Activated CD8-positive, alpha-beta memory T cell treated with anti-CD3 and anti-CD28 coated beads, Interleukin-2, amount 50 U/mL, for 1 hour (primary cell): ENCODE results near the gene ATP8A2.
"Not testable (repeated sequence)": the region's sequence is repeated elsewhere in the genome, so short reads cannot be mapped to it uniquely, and the experiment has no call there.

Experiments
- DNase-seq: peaks from one replicate; pipeline ENCODE4 v3.0.0-alpha.2; 2020; ENCODE audit errors: extremely low read depth

ATP8A2 gene

DNA sequence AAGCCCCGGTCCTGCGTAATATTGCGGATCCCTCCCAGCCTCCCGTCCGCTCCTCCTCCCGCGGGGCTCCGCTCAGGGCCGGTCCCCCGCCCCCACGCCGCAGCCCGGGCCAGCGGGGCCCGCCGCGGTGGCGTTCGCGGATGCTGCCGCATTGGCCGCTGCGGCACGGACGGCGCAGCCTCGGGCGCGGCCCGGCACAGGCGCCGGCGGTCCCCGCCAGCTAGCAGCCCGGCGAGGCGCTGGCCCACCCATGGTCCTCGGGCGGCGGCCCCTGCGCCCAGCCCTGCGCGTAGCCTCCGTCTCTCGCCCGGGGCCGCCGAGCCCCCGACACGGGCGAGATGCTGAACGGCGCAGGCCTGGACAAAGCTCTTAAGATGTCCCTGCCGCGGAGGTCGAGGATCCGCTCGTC is at the start of gene ATP8A2:
ATP8A2 (plus strand) TSS at position 100 of the 409 bp plus-strand sequence; CDS start at position 339, 239 bp downstream.
- DNase-seq: no peak

DNA sequence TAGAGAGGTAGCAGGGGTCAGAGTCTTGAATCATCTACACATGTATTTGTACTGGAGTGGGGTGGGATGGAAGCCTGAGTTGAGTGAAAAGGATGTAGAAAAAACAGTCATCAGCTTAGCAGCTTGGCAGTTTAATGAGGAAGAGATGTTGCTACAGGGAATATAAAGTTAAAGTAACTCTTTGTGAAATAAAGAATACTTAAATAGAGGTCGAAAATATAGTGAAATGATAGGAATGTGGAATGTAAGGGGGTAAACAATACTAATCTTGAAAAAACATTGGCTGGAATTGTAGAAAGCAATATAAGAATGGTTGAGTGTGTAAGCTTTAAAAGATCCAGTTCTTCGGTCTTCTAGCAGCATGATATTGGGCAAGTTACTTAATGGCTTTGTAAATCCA is 47.7 kb upstream of the ATP8A2 start:
- no peak for DNase-seq

DNA sequence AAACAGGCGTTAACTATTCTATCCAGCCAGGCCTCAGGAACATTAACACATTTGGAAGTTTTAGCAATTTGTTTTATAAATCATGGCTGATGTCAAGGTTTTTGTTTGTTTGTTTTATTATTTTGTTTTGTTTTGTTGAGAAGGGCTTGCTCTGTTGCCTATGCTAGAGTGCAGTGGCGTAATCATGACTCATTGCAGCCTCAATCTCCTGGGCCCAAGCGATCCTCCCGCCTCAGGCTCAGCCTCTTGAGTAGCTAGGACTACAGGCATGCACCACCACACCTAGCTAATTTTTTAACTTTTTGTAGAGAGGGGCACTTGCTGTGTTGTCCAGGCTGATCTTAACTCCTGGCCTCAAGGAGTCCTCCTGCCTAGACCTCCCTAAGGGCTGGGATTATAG is 42.1 kb upstream of the ATP8A2 start:
- no peak for DNase-seq

DNA sequence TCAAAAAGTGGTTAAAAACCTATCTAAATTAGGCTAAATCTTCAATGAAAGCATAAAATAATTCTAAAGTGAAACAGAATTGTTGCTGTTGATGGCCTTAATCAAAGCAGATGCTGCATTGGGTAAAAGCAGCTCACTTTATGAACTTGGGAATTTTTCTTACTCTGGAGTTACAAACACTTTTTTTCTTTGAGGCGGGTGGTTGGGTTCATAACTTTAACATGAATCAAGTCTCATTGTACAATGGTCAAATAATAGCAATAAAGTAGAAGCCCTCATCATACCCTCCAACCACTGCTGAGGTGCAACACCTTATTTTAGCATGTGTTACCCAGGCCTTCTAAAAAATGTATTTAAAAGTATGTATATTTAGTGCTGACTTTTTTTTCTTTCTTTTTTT is 41.2 kb upstream of the ATP8A2 start:
- DNase-seq: no peak

DNA sequence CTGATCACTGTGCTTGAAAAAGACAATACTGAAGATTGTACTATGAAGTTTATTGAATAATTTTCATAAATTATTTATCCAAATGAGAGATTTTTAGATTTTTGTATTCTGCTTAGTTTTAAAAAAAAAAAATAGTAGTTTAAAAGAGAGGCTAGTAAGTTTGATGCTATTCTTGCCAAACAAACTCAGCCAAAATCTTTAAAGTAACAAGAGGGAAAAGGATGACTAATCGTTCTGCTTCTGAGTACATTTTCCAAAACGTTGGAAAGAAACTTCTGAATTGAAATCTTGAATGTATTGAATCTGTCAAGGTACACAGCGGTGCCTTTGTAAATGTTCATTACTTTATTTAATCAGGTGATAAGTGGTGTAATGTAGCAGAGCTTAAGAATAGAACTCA is 35.9 kb upstream of the ATP8A2 start:
- DNase-seq: no peak

DNA sequence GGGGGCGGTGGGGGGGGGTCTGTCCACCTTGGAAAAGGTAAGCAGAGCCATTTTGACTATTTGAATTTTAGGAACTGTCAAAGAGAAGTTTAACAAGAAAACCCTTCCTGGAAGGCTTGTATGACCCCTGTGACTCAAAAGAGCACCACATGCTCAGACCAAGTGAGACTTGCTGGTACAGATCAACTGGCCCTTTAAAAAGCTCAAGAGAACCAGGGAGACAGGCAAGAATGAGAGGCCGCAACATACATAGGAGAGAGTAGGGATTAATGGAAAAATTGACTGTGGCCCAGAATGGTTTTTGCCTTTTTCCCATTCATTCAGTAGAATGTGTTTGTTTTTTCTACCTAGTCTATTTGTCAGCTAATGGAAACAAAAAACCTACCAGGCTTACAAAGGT is 26.2 kb upstream of the ATP8A2 start:
- no peak for DNase-seq

DNA sequence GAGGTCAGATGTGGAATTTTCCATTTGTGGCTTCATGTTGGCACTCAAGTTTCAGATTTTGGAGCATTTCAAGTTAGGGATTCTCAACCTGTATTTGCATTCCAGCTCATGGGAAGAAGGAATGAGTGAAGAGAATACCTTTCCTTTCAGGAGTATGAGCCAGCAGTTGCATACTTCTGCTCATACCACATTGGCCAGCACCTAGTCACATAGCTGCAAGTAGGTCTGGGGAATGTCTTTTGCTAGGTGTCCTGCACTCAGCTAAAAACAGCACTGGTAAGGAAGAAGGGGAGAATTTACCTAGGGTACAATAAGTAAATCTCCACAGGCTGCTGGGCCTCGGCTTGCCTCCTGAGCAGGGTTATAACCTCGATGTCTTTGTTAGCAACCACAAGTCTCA is 24.6 kb upstream of the ATP8A2 start:
- no peak for DNase-seq

DNA sequence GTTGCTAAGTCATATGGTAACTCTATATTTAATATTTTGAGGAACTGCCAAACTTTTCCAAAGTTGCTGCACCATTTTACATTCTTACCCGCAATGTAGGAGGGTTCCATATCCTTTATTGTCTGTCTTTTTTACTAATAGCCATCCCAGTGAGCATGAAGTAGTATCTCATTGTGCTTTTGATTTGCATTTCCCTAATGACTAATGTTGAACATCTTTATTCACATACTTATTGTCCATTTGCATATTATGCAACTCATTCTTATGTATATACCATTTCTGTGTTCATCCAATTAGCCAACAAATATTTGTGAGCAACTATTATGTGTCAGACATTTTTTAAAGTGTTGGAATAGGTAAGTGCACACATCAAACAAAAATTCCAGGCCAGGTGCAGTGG is 20.4 kb upstream of the ATP8A2 start:
- DNase-seq: no peak

DNA sequence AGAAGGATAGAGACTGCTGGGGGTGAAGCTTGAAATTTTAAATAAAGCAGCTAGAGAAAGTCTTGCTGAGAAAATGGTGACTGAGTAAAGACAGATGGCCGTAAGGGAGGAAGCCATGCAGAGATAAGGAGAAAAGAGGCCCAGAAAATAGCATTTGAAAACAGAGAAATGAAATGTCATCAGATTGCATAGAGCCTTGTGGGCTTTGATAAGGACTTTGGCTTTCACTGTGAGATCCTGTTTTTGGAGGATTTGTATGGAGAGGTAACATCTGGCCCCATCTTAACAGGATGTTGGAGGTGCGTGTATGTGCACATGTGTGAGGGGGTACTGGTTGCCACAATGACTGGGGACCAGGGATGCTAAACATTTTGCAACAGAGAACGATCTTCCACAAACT is 19.5 kb upstream of the ATP8A2 start:
- no peak for DNase-seq

DNA sequence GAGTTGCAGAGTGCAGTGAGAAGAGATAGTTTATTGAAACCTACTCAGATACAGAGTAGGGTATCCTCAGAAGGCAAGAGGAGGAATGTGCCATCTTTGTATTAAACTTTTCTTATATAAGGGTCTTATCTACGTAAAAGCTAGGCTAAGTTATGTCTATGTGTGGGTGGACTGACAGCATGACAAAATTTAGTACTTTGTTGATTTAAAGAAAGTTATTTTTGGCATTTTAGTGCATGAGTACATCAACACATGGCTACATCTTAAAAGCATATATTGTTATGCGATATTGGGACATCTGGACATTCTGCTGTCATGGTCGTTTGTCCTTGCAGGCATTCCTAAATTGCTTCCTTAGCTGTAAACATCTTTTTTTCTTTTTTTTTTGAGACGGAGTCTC is 19.0 kb upstream of the ATP8A2 start:
- DNase-seq: no peak

DNA sequence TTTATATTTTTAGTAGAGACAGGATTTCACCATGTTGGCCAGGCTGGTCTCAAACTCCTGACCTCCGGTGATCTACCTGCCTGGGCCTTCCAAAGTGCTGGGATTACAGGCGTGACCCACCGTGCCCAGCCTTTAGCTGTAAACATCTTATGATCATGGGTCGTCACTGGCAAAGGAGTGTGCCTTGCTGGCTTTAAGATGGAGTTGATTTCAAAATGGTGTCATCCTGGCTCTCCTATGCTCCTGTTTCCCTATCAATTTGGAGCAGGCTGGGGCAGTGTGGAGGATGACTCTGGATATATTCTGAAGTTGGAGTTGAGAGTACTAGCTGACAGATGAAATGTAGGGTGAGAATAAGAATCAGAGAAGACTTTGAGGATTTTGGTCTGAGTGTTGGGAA is 18.4 kb upstream of the ATP8A2 start:
- no peak for DNase-seq

DNA sequence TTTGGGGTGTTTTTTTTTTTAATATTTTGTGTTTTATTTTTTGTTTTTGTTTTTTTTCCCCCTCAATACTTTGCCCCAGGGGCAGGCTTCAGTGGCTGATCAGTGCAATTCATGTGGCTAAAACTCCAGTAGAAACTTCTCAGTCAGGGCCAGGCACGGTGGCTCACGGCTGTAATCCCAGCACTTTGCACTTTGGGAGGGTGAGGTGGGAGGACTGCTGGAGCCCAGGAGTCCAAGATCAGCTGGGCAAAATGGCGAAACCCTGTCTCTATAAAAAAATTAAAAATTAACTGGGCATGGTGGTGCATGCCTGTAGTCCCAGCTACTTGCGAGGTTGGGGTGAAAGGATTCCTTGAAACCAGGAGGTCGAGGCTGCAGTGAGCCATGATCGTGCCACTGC is 17.4 kb upstream of the ATP8A2 start:
- DNase-seq: no peak

DNA sequence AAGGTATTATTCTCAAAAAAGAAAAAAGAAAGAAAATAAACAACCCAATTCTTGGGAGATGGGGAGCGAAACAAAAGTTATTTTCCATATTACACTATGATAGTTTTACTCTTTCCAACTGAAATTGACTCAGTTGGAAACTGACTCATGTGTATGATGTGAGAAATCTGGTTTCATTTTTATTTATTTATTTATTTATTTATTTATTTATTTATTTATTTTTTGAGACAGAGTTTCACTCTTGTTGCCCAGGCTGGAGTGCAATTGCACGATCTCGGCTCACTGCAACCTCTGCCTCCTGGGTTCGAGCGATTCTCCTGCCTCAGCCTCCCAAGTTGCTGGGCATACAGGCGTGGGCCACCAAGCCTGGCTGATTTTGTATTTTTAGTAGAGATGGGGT is 11.3 kb upstream of the ATP8A2 start:
- DNase-seq: not testable (repeated sequence)

DNA sequence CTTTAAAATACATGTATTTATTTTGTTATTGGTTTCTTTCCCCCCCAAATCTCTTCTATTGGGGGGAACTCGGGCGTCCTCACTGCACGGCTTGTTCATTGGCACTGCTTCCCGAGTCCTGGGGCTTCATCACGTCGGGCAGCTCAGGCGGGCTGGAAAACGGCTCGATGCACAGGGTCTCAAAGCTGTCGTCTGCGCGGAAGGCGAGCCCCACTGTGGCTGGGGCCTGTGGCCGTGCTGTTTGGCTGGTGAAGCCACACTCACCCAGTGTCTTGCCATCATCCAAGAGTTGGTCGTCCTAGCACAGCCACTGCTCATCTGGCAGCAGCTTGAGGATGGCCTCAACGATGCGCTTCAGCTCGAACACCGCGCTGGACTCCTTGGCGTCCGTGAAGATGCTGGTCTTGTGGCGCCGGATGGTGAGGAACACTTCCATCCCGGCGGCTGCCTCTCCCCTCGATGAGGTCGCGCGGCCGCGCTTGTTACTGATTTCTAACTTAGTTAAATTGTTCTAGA is 6.0 kb upstream of the ATP8A2 start:
- DNase-seq: no peak

DNA sequence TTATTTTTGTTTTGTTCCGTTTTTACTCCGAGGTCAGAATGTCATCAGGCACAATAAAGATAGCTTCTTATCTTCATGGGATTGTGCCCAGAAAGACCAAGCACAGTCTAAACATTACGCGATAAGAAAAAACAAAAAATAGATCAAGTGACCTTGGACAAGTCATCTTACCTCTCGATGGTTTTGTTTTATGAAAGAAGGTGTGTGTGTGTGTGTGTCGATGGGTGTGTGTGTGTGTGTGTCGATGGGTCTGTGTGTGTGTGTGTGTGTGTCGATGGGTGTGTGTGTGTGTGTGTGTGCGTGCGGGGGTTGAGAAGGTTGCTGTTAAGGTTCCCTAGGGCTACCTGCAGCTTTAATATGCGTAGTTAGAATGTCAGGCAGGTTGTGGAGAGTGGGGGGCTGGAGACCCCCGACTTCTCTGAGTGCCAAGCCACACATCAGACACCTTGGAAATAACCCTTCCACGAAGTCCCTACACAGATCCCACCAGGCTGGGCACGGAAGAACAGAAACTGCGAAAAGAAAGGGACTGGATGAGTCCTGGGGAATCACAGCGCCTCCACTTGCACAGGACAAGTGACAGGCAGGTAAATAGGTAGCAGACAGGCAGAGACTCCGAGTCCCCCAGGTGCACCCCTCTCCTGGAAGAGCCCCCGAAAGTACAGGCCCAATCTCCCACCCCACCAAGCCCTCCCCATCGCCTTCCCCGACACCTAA is 458 bp upstream of the ATP8A2 start:
- DNase-seq: no peak

DNA sequence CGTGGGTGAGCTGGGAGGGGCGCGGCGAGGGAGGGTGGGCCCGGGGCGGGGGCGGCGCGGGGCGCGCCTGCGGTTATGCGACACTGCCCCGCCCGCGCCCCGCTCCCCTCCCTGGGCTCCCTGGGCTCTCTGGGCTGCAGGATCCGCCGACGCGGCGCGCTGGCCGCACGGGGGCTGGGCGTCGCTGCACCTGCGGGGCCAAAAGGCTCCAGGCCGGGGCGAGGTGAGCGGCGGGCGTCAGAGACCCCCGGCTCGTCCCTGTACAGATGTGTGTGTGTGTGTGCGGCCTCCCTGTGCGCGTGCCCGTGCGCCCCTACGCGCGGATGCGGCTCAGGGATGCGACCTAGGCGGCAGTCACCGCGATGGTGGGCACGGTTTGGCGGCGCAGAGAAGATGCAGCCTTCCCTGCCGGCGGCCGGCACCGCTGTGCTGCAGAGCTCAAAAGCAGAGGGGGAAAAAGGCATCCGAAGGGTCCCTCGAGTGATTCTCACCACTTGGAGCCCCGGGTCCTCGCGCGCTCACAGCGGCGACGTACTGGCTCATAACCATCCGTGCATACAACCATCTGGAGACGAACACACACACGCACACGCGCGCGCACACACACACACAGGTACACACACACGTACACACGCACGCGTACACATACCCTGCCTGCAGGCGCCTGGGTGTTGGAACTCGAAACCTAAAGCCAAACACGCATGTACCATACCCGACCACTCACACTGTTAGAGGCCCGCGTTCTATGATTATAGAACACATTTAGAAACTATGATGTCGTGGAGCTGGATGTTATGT is 709 bp downstream of the ATP8A2 start:
- no peak for DNase-seq

DNA sequence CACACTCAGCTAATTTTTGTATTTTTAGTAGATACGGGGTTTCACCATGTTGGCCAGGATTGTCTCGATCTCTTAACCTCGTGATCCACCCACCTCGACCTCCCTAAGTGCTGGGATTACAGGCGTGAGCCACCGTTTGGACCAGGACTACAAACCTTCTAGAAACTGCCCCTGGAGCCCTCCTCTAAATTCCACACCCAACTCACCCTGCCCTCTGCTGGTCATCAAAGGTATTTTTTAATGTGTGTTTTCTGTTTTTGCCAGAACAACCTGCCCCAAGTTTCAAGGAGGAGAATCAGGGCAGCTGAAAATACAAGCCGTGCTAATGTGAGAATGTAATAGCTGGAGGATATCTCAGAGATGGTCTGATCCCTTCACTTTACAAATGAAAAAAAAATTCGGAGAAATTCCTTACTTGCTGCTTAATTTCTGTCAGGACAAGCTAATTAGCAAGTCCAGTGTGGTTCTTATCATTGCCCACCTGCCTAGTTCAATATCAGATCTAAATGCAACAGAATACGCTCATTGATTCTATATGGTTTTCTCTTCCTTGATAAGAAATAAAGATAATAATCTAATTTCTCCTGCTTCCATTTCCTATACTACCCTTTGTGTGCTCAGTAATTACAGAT is 4.1 kb downstream of the ATP8A2 start:
- DNase-seq: peak; percentile 4

DNA sequence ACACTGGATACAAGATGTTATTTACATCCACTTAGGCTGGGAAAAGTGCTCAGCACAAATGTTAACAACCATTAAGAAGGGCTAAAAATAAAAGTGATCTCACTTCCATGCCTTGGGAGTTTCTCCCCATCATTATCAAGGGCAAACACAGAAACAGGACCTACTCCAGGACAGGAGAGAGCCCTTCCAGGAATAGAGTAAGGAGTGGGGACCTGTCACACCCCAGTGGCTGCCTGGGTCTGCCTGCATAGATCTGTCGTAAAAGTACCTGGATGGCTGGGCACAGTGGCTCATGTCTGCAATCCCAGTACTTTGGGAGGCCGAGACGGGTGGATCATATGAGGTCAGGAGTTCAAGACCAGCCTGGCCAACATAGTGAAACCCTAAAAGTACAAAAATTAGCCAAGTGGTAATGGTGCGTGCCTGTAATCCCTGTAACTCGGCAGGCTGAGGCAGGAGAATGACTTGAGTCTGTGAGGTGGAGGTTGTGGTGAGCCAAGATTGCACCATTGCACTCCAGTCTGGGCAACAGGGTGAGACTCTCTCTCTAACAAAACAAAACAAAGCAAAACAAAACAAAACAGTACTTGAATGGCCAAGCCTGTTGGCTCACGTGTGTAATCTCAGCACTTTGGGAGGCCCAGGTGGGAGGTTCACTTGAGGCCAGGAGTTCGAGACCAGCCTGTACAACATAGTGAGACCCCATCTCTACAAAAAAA is 5.6 kb downstream of the ATP8A2 start:
- no peak for DNase-seq

DNA sequence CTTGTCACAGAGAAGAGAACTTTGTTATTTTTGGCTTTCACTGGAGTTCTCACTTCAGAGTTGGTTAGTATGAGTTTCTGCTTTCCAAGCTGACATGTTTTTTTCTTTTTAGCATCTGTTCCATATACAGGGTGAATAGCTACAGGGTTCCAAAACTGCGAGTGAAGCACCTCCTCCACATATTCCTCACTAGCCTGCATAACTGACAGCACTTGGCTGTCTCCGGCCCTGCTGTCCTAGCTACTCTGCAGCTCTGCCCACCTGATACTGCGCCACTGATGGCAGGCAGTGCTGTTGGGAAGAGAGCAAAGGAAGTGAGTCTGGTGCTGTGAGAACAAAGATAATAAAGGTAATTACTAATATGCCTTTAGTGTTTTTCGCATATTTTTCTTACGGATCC is 6.8 kb downstream of the ATP8A2 start:
- DNase-seq: no peak

DNA sequence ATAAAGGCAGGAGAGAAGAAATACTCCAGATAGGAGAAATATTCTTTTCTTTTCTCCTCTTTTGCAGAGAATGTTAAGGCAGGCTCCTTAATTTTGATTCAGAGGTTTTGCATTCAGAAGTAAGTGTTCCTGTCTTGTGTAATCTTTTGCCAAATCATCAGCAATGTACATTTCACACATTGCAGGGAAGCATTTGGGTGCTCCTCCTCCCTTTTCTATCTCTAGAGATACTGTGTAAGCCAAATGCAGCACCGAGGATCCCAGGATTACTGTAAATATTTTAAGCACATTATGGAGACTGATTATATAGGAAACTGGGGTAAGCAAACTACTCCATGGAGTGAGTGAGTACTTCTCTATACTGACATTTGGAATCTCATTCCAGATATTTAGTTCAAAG is 7.2 kb downstream of the ATP8A2 start:
- no peak for DNase-seq

DNA sequence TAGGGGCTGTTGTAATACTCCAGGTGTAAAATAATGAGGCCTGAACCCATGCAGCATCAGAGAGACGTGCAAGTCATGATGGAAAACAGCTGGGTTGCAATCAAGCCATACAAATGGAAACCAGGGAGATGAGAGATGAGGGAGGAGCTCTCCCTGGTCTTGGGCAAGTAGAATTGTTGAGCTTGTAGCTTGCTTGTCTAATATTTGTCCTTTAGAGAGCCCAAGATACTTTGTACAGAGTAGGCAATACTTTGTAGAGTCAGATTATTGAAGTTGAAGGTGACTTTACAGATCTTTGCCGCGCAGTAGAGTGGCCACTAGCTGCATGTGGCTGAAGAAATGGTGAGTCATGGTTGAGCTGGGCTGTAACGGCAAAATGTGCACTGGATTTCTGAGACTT is 8.3 kb downstream of the ATP8A2 start:
- DNase-seq: no peak

DNA sequence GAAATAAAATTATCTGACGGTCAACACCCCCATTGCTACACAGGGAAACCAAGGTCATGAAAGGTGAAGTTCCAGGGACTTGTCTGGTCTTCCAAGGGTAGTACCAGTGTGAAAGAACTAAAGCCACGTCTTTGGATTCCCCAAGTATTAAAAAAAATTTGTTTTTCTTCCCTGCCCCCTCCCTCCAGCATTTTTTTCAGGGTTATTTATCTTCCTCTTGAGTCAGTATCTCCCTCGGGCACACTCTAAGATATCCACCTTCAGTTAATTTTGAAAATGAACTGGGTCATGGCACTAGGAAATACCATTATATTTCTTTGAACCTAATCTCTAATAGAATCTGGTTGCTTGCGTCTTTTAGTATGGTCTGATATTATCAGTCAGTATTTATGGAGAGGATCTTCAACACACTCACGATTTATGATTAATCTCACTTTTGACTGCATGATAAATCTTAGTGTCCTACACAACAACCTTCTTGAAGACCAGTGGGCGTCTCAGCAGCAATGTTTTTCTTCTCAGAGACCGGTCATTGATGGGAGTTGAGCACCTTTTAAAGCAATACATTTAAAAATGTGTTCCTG is 9.1 kb downstream of the ATP8A2 start:
- no peak for DNase-seq
